ENCODE data around the gene CD38.

DNA sequence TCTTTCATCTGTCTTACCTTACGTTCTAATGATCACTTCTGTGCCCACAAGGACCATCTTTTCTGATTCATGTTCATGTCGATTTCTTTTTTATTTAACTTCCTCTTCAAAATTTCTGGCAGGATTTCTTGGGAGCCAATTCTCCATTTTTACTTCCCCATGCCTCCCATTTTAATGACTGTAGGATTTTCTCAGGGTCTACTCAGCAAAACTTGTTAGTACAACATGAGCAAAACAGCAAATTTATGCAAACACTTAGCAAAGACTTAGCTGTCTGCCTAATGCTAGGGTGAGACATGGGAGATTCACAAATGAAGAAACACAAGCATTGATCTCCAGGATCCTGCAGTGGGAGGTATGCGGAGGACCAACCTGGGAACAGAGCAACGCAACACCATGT, 5.5 kb downstream of the CD38 start:
- TF ChIP-seq, protein P1, sequence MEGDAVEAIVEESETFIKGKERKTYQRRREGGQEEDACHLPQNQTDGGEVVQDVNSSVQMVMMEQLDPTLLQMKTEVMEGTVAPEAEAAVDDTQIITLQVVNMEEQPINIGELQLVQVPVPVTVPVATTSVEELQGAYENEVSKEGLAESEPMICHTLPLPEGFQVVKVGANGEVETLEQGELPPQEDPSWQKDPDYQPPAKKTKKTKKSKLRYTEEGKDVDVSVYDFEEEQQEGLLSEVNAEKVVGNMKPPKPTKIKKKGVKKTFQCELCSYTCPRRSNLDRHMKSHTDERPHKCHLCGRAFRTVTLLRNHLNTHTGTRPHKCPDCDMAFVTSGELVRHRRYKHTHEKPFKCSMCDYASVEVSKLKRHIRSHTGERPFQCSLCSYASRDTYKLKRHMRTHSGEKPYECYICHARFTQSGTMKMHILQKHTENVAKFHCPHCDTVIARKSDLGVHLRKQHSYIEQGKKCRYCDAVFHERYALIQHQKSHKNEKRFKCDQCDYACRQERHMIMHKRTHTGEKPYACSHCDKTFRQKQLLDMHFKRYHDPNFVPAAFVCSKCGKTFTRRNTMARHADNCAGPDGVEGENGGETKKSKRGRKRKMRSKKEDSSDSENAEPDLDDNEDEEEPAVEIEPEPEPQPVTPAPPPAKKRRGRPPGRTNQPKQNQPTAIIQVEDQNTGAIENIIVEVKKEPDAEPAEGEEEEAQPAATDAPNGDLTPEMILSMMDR (IDR thresholded peaks at IDR 0.05 in 2 of 3, conservative IDR thresholded peaks at IDR 0.05 in 1 of 3; ENCODE audit: borderline replicate concordance in 1 of 3, insufficient read depth in 1 of 3, low read depth in 2 of 3, low read length in 2 of 3): no peak
- no peak for TF ChIP-seq EZH2phosphoT487 (IDR thresholded peaks at IDR 0.05; ENCODE audit: borderline replicate concordance)
- no peak for TF ChIP-seq CEBPB (IDR thresholded peaks at IDR 0.05; ENCODE audit: low read depth)
- TF ChIP-seq EZH2 (IDR thresholded peaks at IDR 0.05): no peak
- no peak for TF ChIP-seq EGR1 (IDR thresholded peaks at IDR 0.05; ENCODE audit: low read depth)
- TF ChIP-seq POLR2AphosphoS5 (IDR thresholded peaks at IDR 0.05; ENCODE audit: low read depth, low read length): no peak
- TF ChIP-seq, protein P2, sequence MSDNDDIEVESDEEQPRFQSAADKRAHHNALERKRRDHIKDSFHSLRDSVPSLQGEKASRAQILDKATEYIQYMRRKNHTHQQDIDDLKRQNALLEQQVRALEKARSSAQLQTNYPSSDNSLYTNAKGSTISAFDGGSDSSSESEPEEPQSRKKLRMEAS (IDR thresholded peaks at IDR 0.05): no peak
- TF ChIP-seq ZBTB33 (IDR thresholded peaks at IDR 0.05; ENCODE audit: extremely low read depth, insufficient replicate concordance, low read length): no peak
- TF ChIP-seq SP1 (IDR thresholded peaks at IDR 0.05; ENCODE audit: low read depth): no peak

All from HCT116 (cell line).